ENCODE results near the gene ENPP3. TPM values are rescaled to one million over a fixed set of nuclear protein-coding genes. Genes with fewer than 3 reads are reported as not detected.

The ENPP3 gene
- total and polyA plus RNA-seq, 9 of the 15 experiments (the other 6 are each of a cell fraction or from before 2014, with no cell fraction given): 14.0 to 32.8 (median 21.6) TPM

DNA sequence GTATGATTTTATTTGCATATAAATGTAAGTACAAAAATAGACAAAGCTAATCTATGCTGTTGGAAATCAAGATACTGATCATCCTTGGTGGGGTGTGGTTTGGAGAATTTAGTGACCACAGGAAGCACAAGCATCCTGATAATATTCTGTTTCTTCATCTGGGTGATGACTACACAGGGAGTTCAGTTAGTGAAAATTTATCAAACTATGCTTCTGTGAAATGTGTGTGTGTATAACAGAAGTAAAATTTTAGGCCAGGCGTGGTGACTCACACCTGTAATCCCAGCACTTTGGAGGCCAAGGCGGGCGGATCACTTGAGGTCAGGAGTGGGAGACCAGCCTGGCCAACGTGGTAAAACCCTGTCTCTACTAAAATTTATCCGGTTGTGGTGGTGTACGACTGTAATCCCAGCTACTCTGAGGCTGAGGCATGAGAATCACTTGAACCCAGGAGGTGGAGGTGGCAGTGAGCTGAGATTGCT is 20.6 kb downstream of the ENPP3 start (continued):
- no peak for TF ChIP-seq ZNF253 (CRISPR knock-in tag; conservative IDR thresholded peaks at IDR 0.05)
- TF ChIP-seq, protein P1, sequence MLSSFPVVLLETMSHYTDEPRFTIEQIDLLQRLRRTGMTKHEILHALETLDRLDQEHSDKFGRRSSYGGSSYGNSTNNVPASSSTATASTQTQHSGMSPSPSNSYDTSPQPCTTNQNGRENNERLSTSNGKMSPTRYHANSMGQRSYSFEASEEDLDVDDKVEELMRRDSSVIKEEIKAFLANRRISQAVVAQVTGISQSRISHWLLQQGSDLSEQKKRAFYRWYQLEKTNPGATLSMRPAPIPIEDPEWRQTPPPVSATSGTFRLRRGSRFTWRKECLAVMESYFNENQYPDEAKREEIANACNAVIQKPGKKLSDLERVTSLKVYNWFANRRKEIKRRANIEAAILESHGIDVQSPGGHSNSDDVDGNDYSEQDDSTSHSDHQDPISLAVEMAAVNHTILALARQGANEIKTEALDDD (IDR thresholded peaks at IDR 0.05): peak; percentile 91
- no peak for TF ChIP-seq ZNF24 (IDR thresholded peaks at IDR 0.05)
- TF ChIP-seq ZNF584 (CRISPR knock-in tag; IDR thresholded peaks at IDR 0.05; ENCODE audit: low read depth): no peak
- peak; percentile 80 for TF ChIP-seq CBFA2T3 (IDR thresholded peaks at IDR 0.05)
- no peak for TF ChIP-seq CBFB (CRISPR knock-in tag; IDR thresholded peaks at IDR 0.05)
- no peak for TF ChIP-seq MTF1 (CRISPR knock-in tag; IDR thresholded peaks at IDR 0.05; ENCODE audit: borderline replicate concordance)
- peak; percentile 21; the same call in 1 of the 2 replicates for TF ChIP-seq MYC (IDR thresholded peaks at IDR 0.05; ENCODE audit: low read depth, low read length)
- TF ChIP-seq MYC (CRISPR knock-in tag; IDR thresholded peaks at IDR 0.05; ENCODE audit: borderline replicate concordance, low read depth): no peak
- TF ChIP-seq, protein P2, sequence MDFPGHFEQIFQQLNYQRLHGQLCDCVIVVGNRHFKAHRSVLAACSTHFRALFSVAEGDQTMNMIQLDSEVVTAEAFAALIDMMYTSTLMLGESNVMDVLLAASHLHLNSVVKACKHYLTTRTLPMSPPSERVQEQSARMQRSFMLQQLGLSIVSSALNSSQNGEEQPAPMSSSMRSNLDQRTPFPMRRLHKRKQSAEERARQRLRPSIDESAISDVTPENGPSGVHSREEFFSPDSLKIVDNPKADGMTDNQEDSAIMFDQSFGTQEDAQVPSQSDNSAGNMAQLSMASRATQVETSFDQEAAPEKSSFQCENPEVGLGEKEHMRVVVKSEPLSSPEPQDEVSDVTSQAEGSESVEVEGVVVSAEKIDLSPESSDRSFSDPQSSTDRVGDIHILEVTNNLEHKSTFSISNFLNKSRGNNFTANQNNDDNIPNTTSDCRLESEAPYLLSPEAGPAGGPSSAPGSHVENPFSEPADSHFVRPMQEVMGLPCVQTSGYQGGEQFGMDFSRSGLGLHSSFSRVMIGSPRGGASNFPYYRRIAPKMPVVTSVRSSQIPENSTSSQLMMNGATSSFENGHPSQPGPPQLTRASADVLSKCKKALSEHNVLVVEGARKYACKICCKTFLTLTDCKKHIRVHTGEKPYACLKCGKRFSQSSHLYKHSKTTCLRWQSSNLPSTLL (IDR thresholded peaks at IDR 0.05): no peak
- TF ChIP-seq GABPA (tag; conservative IDR thresholded peaks at IDR 0.05; ENCODE audit: low read depth): 0 out of 2 replicates have a peak, but pooled peaks have one; percentile 20
- TF ChIP-seq TEAD4 (IDR thresholded peaks at IDR 0.05; ENCODE audit: low read length): peak; percentile 79; the same call in 1 of the 2 replicates
- no peak for TF ChIP-seq TEAD4 (CRISPR knock-in tag; IDR thresholded peaks at IDR 0.05; ENCODE audit: borderline replicate concordance)
- no peak for TF ChIP-seq RB1 (IDR thresholded peaks at IDR 0.05; ENCODE audit: low read depth)
- no peak for TF ChIP-seq POLR2AphosphoS5 (IDR thresholded peaks at IDR 0.05; ENCODE audit: control insufficient read depth, insufficient read depth, low read depth, low read length)
- no peak for TF ChIP-seq NFE2 (IDR thresholded peaks at IDR 0.05; ENCODE audit: low read depth)
- TF ChIP-seq, protein P3, sequence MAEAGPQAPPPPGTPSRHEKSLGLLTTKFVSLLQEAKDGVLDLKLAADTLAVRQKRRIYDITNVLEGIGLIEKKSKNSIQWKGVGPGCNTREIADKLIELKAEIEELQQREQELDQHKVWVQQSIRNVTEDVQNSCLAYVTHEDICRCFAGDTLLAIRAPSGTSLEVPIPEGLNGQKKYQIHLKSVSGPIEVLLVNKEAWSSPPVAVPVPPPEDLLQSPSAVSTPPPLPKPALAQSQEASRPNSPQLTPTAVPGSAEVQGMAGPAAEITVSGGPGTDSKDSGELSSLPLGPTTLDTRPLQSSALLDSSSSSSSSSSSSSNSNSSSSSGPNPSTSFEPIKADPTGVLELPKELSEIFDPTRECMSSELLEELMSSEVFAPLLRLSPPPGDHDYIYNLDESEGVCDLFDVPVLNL (CRISPR knock-in tag; IDR thresholded peaks at IDR 0.05; ENCODE audit: low read depth): no peak
- TF ChIP-seq MNT (conservative IDR thresholded peaks at IDR 0.05): no peak
- no peak for TF ChIP-seq EHMT2 (IDR thresholded peaks at IDR 0.05)
- TF ChIP-seq SAFB (IDR thresholded peaks at IDR 0.05; ENCODE audit: borderline replicate concordance, low read depth, low read length): no peak
- no peak for TF ChIP-seq RBM34 (IDR thresholded peaks at IDR 0.05; ENCODE audit: borderline replicate concordance, insufficient read depth, low read length)
- no peak for TF ChIP-seq ETV1 (tag; conservative IDR thresholded peaks at IDR 0.05; ENCODE audit: low read depth)
- TF ChIP-seq SREBF1 (IDR thresholded peaks at IDR 0.05; ENCODE audit: borderline replicate concordance, low read depth, low read length): no peak
- peak; percentile 73 for TF ChIP-seq EP300 (IDR thresholded peaks at IDR 0.05; ENCODE audit: low read length)
- peak; percentile 83 for TF ChIP-seq ARID1B (IDR thresholded peaks at IDR 0.05)
